Right lobe of liver (tissue), 6 donors: ENCODE data around the gene DOCK1. TPM values are rescaled to one million over a fixed set of nuclear protein-coding genes. Genes with fewer than 3 reads are reported as not detected.

Experiments
- ATAC-seq, 4 donors: fragments of 200-7000 bp; cut with Tn5 transposase; one replicate each; pipeline ENCODE4 v1.9.1; 2020; ENCODE audit warnings: mild to moderate bottlenecking in 4 of 4, moderate library complexity in 4 of 4
- DNase-seq, 3 donors: peaks; one replicate each; pipeline ENCODE4 v3.0.0-alpha.2; 2020
- H3K27ac ChIP-seq, 3 donors: fragments of 200-600 bp; one replicate each; pipeline ENCODE4 v1.8.0; 2022
- H3K27me3 ChIP-seq, 2 donors: fragments of 200-600 bp; one replicate each; pipeline ENCODE4 v1.8.0; 2022
- H3K36me3 ChIP-seq, 4 donors: fragments of 200-600 bp; sonication (generic) in 1 of 4; one replicate each; pipeline versions ENCODE4 v1.5.1 to v1.8.0; 2017 to 2022; ENCODE audit warnings: control low read depth in 1 of 4
- H3K4me1 ChIP-seq, 4 donors: fragments of 200-600 bp; sonication (generic) in 1 of 4; one replicate each; pipeline versions ENCODE4 v1.5.1 to v1.8.0; 2017 to 2022; ENCODE audit warnings: control low read depth in 1 of 4
- H3K4me3 ChIP-seq, 3 donors: fragments of 200-600 bp; one replicate each; pipeline ENCODE4 v1.8.0; 2022
- H3K9me3 ChIP-seq, 4 donors: fragments of 200-600 bp; sonication (generic) in 1 of 4; one replicate each; pipeline versions ENCODE4 v1.5.1 to v1.8.0; 2017 to 2022; ENCODE audit warnings: control low read depth in 1 of 4
- POLR2A ChIP-seq: fragments of 450-650 bp; IDR thresholded peaks from one replicate; pipeline ENCODE4 v1.6.1; 2017; ENCODE audit warnings: antibody characterized with exemption, mild to moderate bottlenecking
- WGBS: methylation state at CpG from one replicate; pipeline ENCODE4 v1.1.6; 2018; ENCODE audit warnings: low coverage, low lambda C conversion rate; ENCODE audit not compliant: insufficient coverage; ENCODE audit errors: missing lambda C conversion rate; 5-methylcytosine and 5-hydroxymethylcytosine counted together
- intact Hi-C, 2 donors: fragments of 100-400 bp; cut with DNase I; formaldehyde crosslinking; loops; one replicate each; pipeline versions ENCODE4 v1.11.2 to v1.14.1; 2022
- total RNA-seq, 6 experiments: library from RNA; depleted of rRNA in 2 of 6; stranded (reverse); fragments of >200 nt in 2 of 6; fragmentation: NEBNext Ultra II Directional in 3 of 6; extraction: Animal tissue kit (Norgen Biotek cat#: 25700) in 3 of 6; gene quantifications; one replicate each; pipeline versions ENCODE4 v1.1.0 to v1.2.4, GENCODE V29; 2016 to 2023
- TF ChIP-seq, protein P1 (sequence below), 4 donors: fragments of 200-600 bp in 3 of 4; fragments of 450-650 bp in 1 of 4; IDR thresholded peaks; one replicate each; pipeline versions ENCODE4 v1.5.1 to v1.8.0; 2016 to 2022; ENCODE audit warnings: antibody characterized with exemption in 4 of 4, mild to moderate bottlenecking in 2 of 4
- donor health status: DM: no; HTN: yes; CAD: no.
- donor health status: DM: no; HTN: no; CAD: no.
- donor health status: DM: no; HTN: no; CAD: no.
- donor health status: DM: no; HTN: yes; CAD: no.
- donor health status: DM: no; HTN: yes; CAD: no.

Gene DOCK1
- total RNA-seq, 6 experiments from 2014 or later, result 13.8 to 17.8 (median 14.6) TPM

DNA sequence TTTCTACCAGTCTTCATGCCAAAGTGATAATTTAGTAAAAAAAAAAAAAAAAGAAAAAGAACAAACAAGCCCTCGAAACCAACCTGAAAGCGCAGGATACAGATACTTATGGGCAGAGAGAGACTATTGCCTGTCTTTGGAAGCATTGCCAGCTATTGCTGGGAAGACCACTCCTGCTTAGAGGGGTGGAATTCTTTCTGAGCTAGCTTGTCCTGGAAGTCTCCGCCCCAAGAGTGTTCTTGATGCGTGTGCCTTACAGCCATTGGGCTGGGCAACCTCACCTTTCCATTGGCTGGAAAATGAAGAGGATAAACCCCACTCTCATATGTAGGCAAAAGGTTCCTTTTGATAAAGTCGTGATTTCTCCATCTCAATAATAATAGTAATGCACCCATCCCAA is 311.0 kb downstream of the DOCK1 start:
- WGBS, result 73% methylated on average over 3 of the region's 5 CpGs
- Histone ChIP-seq H3K4me3 (no peak overlapping the region), H3K4me1 (no peaks in the 10 kb centered on the region), H3K9me3 (no peaks in the 10 kb centered on the region), H3K27ac (no peak overlapping the region), H3K36me3 (no peaks in the 10 kb centered on the region), H3K27me3 (no peaks in the 10 kb centered on the region)
- ATAC-seq (no peak), DNase-seq (no peak)
- intact Hi-C loops, result no loop called here
- TF ChIP-seq, protein P1, sequence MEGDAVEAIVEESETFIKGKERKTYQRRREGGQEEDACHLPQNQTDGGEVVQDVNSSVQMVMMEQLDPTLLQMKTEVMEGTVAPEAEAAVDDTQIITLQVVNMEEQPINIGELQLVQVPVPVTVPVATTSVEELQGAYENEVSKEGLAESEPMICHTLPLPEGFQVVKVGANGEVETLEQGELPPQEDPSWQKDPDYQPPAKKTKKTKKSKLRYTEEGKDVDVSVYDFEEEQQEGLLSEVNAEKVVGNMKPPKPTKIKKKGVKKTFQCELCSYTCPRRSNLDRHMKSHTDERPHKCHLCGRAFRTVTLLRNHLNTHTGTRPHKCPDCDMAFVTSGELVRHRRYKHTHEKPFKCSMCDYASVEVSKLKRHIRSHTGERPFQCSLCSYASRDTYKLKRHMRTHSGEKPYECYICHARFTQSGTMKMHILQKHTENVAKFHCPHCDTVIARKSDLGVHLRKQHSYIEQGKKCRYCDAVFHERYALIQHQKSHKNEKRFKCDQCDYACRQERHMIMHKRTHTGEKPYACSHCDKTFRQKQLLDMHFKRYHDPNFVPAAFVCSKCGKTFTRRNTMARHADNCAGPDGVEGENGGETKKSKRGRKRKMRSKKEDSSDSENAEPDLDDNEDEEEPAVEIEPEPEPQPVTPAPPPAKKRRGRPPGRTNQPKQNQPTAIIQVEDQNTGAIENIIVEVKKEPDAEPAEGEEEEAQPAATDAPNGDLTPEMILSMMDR (IDR thresholded peaks at IDR 0.05), result no peak
- no peak for TF ChIP-seq POLR2A

DNA sequence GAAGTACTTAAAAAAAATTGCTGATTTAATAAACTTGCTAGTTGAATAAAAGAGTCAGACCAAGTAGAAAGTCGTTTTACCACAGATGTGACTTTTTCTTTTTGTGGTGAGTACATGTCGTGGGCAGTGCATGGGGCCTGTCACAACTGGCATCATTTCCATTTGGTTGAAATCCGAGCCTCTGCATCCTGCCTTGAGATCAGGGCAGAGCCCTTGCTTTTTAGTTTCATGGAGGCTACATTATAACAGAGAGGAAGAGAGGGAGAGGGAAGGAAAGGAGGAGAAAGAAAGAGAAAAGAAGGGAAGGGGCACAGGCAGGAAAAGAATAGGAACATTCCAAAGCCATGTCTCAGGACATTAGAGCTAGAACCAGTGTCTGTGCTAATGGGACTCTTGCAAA is 311.6 kb downstream of the DOCK1 start:
- intact Hi-C loops, result no loop called here
- TF ChIP-seq POLR2A, result no peak
- TF ChIP-seq, protein P1 (IDR thresholded peaks at IDR 0.05), result no peak
- 75% methylated on average over 3 of the region's 3 CpGs for WGBS

DNA sequence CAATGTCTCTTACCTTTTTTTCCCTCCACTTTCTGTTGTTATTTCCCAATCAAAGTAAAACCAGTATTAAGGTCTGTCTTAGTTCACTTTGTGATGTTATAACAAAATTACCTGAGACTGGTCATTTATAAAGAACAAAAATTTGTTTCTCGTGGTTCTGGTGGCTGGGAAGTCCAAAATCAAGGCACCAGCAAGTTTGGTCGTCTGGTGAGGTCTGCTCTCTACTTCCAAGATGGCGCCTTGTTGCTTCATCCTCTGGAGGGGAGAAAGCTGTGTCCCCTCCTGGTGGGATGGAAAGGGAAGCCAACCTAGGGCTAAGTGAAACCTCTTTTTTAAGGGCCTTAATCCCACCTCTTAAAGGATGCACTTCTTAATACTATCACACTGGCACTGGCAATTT is 313.4 kb downstream of the DOCK1 start:
- Histone ChIP-seq H3K27me3 (no peaks in the 10 kb centered on the region), H3K4me3 (no peak overlapping the region), H3K9me3 (no peaks in the 10 kb centered on the region), H3K27ac (no peak overlapping the region), H3K36me3 (no peaks in the 10 kb centered on the region), H3K4me1 (no peaks in the 10 kb centered on the region)
- intact Hi-C loops, result no loop called here
- no peak for TF ChIP-seq POLR2A
- TF ChIP-seq, protein P1 (IDR thresholded peaks at IDR 0.05), result no peak
- no peak for DNase-seq
- ATAC-seq, result no peak
- 84% methylated on average over 3 of the region's 3 CpGs for WGBS

More for the DNA sequence above, 311.6 kb downstream of the DOCK1 start:
- Histone ChIP-seq H3K4me3 (no peak overlapping the region), H3K4me1 (no peaks in the 10 kb centered on the region), H3K27ac (no peak overlapping the region), H3K9me3 (no peaks in the 10 kb centered on the region), H3K27me3 (no peaks in the 10 kb centered on the region), H3K36me3 (no peaks in the 10 kb centered on the region)
- DNase-seq (no peak), ATAC-seq (no peak)

DNA sequence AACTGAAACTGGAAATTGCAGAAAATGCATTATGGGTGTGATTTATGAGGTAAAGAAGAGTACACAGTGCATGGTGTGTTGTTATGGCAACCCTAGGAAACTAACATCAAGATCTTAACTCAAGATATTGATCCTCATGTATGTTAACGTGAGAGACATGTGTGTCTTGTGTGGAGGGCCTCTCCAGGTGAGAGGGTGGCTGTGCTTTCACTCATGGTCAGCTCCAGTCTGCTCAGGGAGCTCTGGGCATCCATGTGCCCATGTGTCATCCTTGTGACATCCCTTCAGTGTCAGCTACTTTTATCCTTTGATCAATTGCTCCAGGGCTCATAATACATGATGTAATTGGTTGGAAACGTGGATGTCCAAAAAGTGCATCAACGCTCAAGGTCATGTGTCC is 316.1 kb downstream of the DOCK1 start:
- Histone ChIP-seq H3K4me3 (no peak overlapping the region), H3K4me1 (no peaks in the 10 kb centered on the region), H3K36me3 (no peaks in the 10 kb centered on the region), H3K27ac (no peak overlapping the region), H3K27me3 (no peaks in the 10 kb centered on the region), H3K9me3 (no peaks in the 10 kb centered on the region)
- intact Hi-C loops, result no loop called here
- ATAC-seq (no peak), DNase-seq (no peak)
- WGBS, result 43% methylated on average over 2 of the region's 3 CpGs
- TF ChIP-seq, protein P1 (IDR thresholded peaks at IDR 0.05), result no peak
- TF ChIP-seq POLR2A, result no peak

DNA sequence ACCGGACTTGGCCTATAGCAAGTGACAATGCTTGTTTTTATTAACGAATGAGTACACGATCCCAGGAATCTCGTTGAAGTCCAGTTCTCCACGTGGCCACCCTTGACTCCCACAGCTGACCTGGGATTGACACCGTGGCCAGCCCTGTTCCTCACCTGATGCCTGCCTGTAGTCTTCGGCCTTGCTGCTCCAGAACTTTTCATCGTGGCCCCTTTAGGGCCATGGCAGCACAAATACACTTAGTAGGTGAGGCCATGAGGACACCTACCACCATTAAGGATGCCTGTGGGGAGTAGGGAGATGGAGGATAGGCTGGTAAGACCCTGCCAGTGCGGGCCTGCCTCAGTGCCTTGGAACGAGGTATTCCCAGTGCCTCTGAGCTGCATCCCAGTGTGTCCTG is 321.8 kb downstream of the DOCK1 start:
- TF ChIP-seq, protein P1 (IDR thresholded peaks at IDR 0.05), result no peak
- TF ChIP-seq POLR2A, result no peak
- peaks cover 0 to 16% (median 7%) of the 10 kb centered on the region in 4 donors for H3K4me1 ChIP-seq
- no peaks in the 10 kb centered on the region for H3K36me3 ChIP-seq
- 91% methylated on average over 7 of the region's 10 CpGs for WGBS
- ATAC-seq, result peak in 1 of 4 donors; percentile 31
- no peaks in the 10 kb centered on the region for H3K9me3 ChIP-seq
- intact Hi-C loops, result no loop called here
- no peak for DNase-seq
- no peaks in the 10 kb centered on the region for H3K27me3 ChIP-seq
- H3K27ac ChIP-seq, result no peak overlapping the region
- no peak overlapping the region for H3K4me3 ChIP-seq
